Measurements from ENCODE around the gene DGKZ. TPM values are rescaled to one million over a fixed set of nuclear protein-coding genes. Genes with fewer than 3 reads are reported as not detected.

Gene DGKZ
- total and polyA plus RNA-seq, 4 donors, result 4.6 to 24.3 (median 14.4) TPM

- TF ChIP-seq NR2F2 (IDR thresholded peaks at IDR 0.05) (no peak), HNF4G (IDR thresholded peaks at IDR 0.05) (no peak), ATF3 (IDR thresholded peaks at IDR 0.05) (no peak), RXRA (IDR thresholded peaks at IDR 0.05) (no peak), CTCF (IDR thresholded peaks at IDR 0.05; ENCODE audit: low read depth, low read length, missing input control) (no peak), RAD21 (IDR thresholded peaks at IDR 0.05) (no peak), TAF1 (conservative IDR thresholded peaks at IDR 0.05) (no peak), MAX (IDR thresholded peaks at IDR 0.05) (no peak), REST (IDR thresholded peaks at IDR 0.05) (no peak), YY1 (IDR thresholded peaks at IDR 0.05) (no peak)
- 97% methylated on average over 22 of the region's 22 CpGs for WGBS
- H3K9ac ChIP-seq (ENCODE audit: low read depth in 1 of 2, low read length in 2 of 2), result no peak overlapping the region
These were observed 19.0 kb downstream of the DGKZ start for GRCh38 chr11:46366260-46366659.

GRCh38 chr11:46366661-46367161 is 19.4 kb downstream of the DGKZ start:
- Histone ChIP-seq H3K27ac (ENCODE audit: low read depth in 1 of 2, low read length in 2 of 2) (no peak overlapping the region), H3K9ac (ENCODE audit: low read depth in 1 of 2, low read length in 2 of 2) (no peak overlapping the region)

More at GRCh38 chr11:46366260-46366659, 19.0 kb downstream of the DGKZ start:
- Histone ChIP-seq H3K27ac (ENCODE audit: low read depth in 1 of 2, low read length in 2 of 2) (no peak overlapping the region), H3K4me1 (ENCODE audit: control insufficient read depth in 4 of 4, insufficient read depth in 4 of 4, low read length in 3 of 4) (peaks cover 0 to 21% (median 12%) of the 10 kb centered on the region in 4 donors), H3K4me3 (ENCODE audit: low read depth in 1 of 3, low read length in 3 of 3) (no peak overlapping the region), H3K27me3 (ENCODE audit: control insufficient read depth in 4 of 4, insufficient read depth in 4 of 4, low read length in 3 of 4) (no peaks in the 10 kb centered on the region), H3K36me3 (ENCODE audit: control insufficient read depth in 4 of 4, insufficient read depth in 3 of 4, low read depth in 1 of 4, low read length in 3 of 4) (peaks cover 0 to 15% (median 2%) of the 10 kb centered on the region in 4 donors), H3K9me3 (ENCODE audit: control insufficient read depth in 4 of 4, low read length in 3 of 4) (no peaks in the 10 kb centered on the region)
- DNase-seq (ENCODE audit: low spot score), result no peak

More at GRCh38 chr11:46366661-46367161, 19.4 kb downstream of the DGKZ start:
- peaks cover 0 to 15% (median 4%) of the 10 kb centered on the region in 4 donors for H3K36me3 ChIP-seq (ENCODE audit: control insufficient read depth in 4 of 4, insufficient read depth in 3 of 4, low read depth in 1 of 4, low read length in 3 of 4)
- no peak for TF ChIP-seq GABPA (IDR thresholded peaks at IDR 0.05 in 1 of 2, conservative IDR thresholded peaks at IDR 0.05 in 1 of 2)
- no peak for TF ChIP-seq JUND (IDR thresholded peaks at IDR 0.05)
- TF ChIP-seq MAX (IDR thresholded peaks at IDR 0.05), result no peak
- TF ChIP-seq EGR1 (IDR thresholded peaks at IDR 0.05; ENCODE audit: low read depth in 2 of 2), result no peak
- no peak for DNase-seq (ENCODE audit: low spot score)
- WGBS, result 96% methylated on average over 31 of the region's 31 CpGs
- no peak overlapping the region for H3K4me3 ChIP-seq (ENCODE audit: low read depth in 1 of 3, low read length in 3 of 3)
- H3K9me3 ChIP-seq (ENCODE audit: control insufficient read depth in 4 of 4, low read length in 3 of 4), result no peaks in the 10 kb centered on the region
- H3K4me1 ChIP-seq (ENCODE audit: control insufficient read depth in 4 of 4, insufficient read depth in 4 of 4, low read length in 3 of 4), result peaks cover 0 to 19% (median 10%) of the 10 kb centered on the region in 4 donors
- H3K27me3 ChIP-seq (ENCODE audit: control insufficient read depth in 4 of 4, insufficient read depth in 4 of 4, low read length in 3 of 4), result no peaks in the 10 kb centered on the region

Measured in liver (tissue), 9 donors.